HEK293T (cell line): ENCODE measurements around the gene CDH19.

Experiments used
- CTBP1 ChIP-seq: fragments of 450-650 bp; IDR thresholded peaks from 2 replicates; pipeline ENCODE4 v1.6.1; 2016; ENCODE audit warnings: borderline replicate concordance
- ELF4 ChIP-seq: fragments of 450-650 bp; IDR thresholded peaks from 2 replicates; pipeline ENCODE4 v1.6.1; 2017; ENCODE audit warnings: antibody characterized with exemption
- FOXK2 ChIP-seq: fragments of 450-650 bp; IDR thresholded peaks from 2 replicates; pipeline ENCODE4 v1.6.1; 2016; ENCODE audit warnings: mild to moderate bottlenecking
- FOXM1 ChIP-seq: fragments of 450-650 bp; IDR thresholded peaks from 2 replicates; pipeline ENCODE4 v1.6.1; 2017; ENCODE audit warnings: mild to moderate bottlenecking, borderline replicate concordance
- SUZ12 ChIP-seq: fragments of 450-650 bp; IDR thresholded peaks from 2 replicates; pipeline ENCODE4 v1.6.1; 2016; ENCODE audit warnings: mild to moderate bottlenecking
- TARDBP ChIP-seq: fragments of 450-650 bp; IDR thresholded peaks from 2 replicates; pipeline ENCODE4 v1.6.1; 2016

- TF ChIP-seq FOXM1: no peak
- TF ChIP-seq FOXK2: no peak
- TF ChIP-seq SUZ12: no peak
- no peak for TF ChIP-seq CTBP1
- TF ChIP-seq ELF4: no peak
- TF ChIP-seq TARDBP: no peak
These were observed 37.2 kb upstream of the CDH19 start for GRCh38 chr18:66641056-66641455.
